Islet of Langerhans (tissue), 1 donor: ENCODE results near the gene RNF217.

Source experiments
- FAIRE-seq: peaks from one replicate; lab custom pipeline; 2011; peaks lifted over from hg19 to GRCh38; lab: Jason Lieb, UNC

Gene RNF217

GRCh38 chr6:124990988-124991387, 28.8 kb downstream of the RNF217 start:
- no peak for FAIRE-seq

- FAIRE-seq = no peak
These were observed 29.6 kb downstream of the RNF217 start for GRCh38 chr6:124991764-124992295.

GRCh38 chr6:124993327-124993726, 31.1 kb downstream of the RNF217 start:
- FAIRE-seq = no peak

GRCh38 chr6:124994648-124995047, 32.4 kb downstream of the RNF217 start:
- FAIRE-seq = no peak

GRCh38 chr6:124995131-124995530, 32.9 kb downstream of the RNF217 start:
- FAIRE-seq = peak; percentile 24

- FAIRE-seq = no peak
These were observed 33.5 kb downstream of the RNF217 start for GRCh38 chr6:124995645-124996325.

GRCh38 chr6:124996411-124996810, 34.2 kb downstream of the RNF217 start:
- FAIRE-seq = no peak

- FAIRE-seq = no peak
These were observed 35.1 kb downstream of the RNF217 start for GRCh38 chr6:124997196-124997875.

- FAIRE-seq = no peak
These were observed 37.0 kb downstream of the RNF217 start for GRCh38 chr6:124999105-124999764.

GRCh38 chr6:125001684-125002405, 39.6 kb downstream of the RNF217 start:
- no peak for FAIRE-seq

- no peak for FAIRE-seq
These were observed 40.1 kb downstream of the RNF217 start for GRCh38 chr6:125002406-125002741.

- no peak for FAIRE-seq
These were observed 40.8 kb downstream of the RNF217 start for GRCh38 chr6:125003070-125003469.

GRCh38 chr6:125004198-125004597, 42.0 kb downstream of the RNF217 start:
- FAIRE-seq = no peak

- FAIRE-seq = no peak
These were observed 42.8 kb downstream of the RNF217 start for GRCh38 chr6:125004797-125005595.

GRCh38 chr6:125008261-125008703, 46.0 kb downstream of the RNF217 start:
- no peak for FAIRE-seq

- FAIRE-seq = no peak
These were observed 46.7 kb downstream of the RNF217 start for GRCh38 chr6:125008957-125009356.

- no peak for FAIRE-seq
These were observed 47.3 kb downstream of the RNF217 start for GRCh38 chr6:125009578-125009977.

- no peak for FAIRE-seq
These were observed 51.9 kb downstream of the RNF217 start for GRCh38 chr6:125013938-125014660.

- no peak for FAIRE-seq
These were observed 52.4 kb downstream of the RNF217 start for GRCh38 chr6:125014661-125014957.

GRCh38 chr6:125015152-125015551, 52.9 kb downstream of the RNF217 start:
- no peak for FAIRE-seq

- no peak for FAIRE-seq
These were observed 55.9 kb downstream of the RNF217 start for GRCh38 chr6:125018136-125018535.
